ENCODE data around the gene SNX5.

DNA sequence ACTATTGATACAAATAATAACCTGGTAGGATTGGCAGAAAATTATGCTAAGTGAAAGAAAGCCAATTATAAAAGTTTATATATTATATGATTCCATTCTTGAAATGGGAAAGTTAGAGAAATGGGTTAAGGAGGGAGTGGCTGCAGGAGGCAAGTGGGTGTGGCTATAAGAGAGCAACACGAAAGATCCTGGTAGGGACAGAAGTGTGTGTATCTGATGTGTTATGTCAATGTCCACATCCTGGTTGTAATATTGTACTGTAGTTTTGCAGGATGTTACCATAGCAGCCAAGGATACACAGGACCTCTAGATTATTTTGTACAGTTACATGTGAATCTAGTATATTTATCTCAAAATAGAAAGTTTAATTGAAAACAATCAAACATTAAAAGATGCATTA lies 46.8 kb downstream of the SNX5 start:
- TF ChIP-seq, protein P1, sequence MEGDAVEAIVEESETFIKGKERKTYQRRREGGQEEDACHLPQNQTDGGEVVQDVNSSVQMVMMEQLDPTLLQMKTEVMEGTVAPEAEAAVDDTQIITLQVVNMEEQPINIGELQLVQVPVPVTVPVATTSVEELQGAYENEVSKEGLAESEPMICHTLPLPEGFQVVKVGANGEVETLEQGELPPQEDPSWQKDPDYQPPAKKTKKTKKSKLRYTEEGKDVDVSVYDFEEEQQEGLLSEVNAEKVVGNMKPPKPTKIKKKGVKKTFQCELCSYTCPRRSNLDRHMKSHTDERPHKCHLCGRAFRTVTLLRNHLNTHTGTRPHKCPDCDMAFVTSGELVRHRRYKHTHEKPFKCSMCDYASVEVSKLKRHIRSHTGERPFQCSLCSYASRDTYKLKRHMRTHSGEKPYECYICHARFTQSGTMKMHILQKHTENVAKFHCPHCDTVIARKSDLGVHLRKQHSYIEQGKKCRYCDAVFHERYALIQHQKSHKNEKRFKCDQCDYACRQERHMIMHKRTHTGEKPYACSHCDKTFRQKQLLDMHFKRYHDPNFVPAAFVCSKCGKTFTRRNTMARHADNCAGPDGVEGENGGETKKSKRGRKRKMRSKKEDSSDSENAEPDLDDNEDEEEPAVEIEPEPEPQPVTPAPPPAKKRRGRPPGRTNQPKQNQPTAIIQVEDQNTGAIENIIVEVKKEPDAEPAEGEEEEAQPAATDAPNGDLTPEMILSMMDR (IDR thresholded peaks at IDR 0.05; ENCODE audit: low read depth, low read length): no peak
- no peak for TF ChIP-seq EZH2phosphoT487 (IDR thresholded peaks at IDR 0.05; ENCODE audit: low read depth)
